Spleen (tissue), 7 donors: ENCODE results near the gene FREM2.

Source experiments
- POLR2A ChIP-seq, 3 donors: fragments of 450-650 bp; IDR thresholded peaks; one replicate each; pipeline ENCODE4 v1.5.1; 2017; ENCODE audit warnings: antibody characterized with exemption in 3 of 3, mild to moderate bottlenecking in 1 of 3
- TF ChIP-seq, protein P1 (sequence below), 11 experiments: fragments of 200-600 bp in 7 of 11; fragments of 450-650 bp in 4 of 11; sonication (generic) in 4 of 11; IDR thresholded peaks in 8 of 11; conservative IDR thresholded peaks in 3 of 11; 1 replicate in 7 of 11; 2 replicates in 4 of 11; pipeline versions ENCODE4 v1.4.0 to v1.8.0; 2016 to 2021; ENCODE audit warnings: antibody characterized with exemption in 11 of 11, inconsistent platforms in 4 of 11, mild to moderate bottlenecking in 1 of 11
- donor health status: DM: no; HTN: no; CAD: no; lungs with moderate emphysema.
- donor health status: DM: no; HTN: no; CAD: no.
- donor health status: DM: no; HTN: no; CAD: no.

DNA sequence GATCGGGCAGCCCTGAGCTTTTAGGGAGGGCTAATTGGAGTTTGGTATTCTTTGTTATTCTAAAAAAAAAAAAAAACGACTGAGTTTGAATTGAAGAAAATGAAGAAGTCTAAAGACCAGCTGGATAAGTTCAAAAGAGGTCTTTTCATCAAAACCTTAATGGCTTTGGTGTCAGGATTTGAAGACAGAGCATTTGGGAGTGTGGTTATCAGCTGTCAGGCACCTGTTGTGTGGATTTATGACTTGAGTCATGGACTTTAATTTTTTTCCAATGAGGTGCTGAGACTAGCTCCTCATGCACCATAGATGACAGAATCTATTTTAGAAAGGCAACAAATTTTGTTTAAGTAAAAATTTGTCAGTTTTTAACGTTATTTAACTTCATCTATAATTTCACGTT lies 72.5 kb downstream of the FREM2 start:
- TF ChIP-seq, protein P1, sequence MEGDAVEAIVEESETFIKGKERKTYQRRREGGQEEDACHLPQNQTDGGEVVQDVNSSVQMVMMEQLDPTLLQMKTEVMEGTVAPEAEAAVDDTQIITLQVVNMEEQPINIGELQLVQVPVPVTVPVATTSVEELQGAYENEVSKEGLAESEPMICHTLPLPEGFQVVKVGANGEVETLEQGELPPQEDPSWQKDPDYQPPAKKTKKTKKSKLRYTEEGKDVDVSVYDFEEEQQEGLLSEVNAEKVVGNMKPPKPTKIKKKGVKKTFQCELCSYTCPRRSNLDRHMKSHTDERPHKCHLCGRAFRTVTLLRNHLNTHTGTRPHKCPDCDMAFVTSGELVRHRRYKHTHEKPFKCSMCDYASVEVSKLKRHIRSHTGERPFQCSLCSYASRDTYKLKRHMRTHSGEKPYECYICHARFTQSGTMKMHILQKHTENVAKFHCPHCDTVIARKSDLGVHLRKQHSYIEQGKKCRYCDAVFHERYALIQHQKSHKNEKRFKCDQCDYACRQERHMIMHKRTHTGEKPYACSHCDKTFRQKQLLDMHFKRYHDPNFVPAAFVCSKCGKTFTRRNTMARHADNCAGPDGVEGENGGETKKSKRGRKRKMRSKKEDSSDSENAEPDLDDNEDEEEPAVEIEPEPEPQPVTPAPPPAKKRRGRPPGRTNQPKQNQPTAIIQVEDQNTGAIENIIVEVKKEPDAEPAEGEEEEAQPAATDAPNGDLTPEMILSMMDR (IDR thresholded peaks at IDR 0.05 in 8 of 11, conservative IDR thresholded peaks at IDR 0.05 in 3 of 11): no peak
- TF ChIP-seq POLR2A (IDR thresholded peaks at IDR 0.05): no peak
